T-helper 17 cell (primary cell): ENCODE results near the gene MEDAG. TPM values are rescaled to one million over a fixed set of nuclear protein-coding genes. Genes with fewer than 3 reads are reported as not detected.

Experiments used
- ATAC-seq: fragments of 150-1000 bp; cut with Tn5 transposase; 2 replicates; pipeline ENCODE4 v1.10.0; 2021; ENCODE audit warnings: mild to moderate bottlenecking, moderate library complexity
- DNase-seq, 3 donors: peaks; one replicate each; pipeline versions ENCODE4 v3.0.0 to v3.0.0-alpha.2; 2020 to 2021
- H3K9me3 ChIP-seq: one replicate; pipeline ENCODE4 v1.7.0; 2013; ENCODE audit warnings: low read length, mild to moderate bottlenecking; ENCODE audit not compliant: control insufficient read depth, poor library complexity, severe bottlenecking
- H3K27ac Mint-ChIP-seq: one replicate; pipeline ENCODE4 v1.8.0; 2022; ENCODE audit warnings: mild to moderate bottlenecking, moderate library complexity, mixed read lengths
- H3K27me3 Mint-ChIP-seq: one replicate; pipeline ENCODE4 v1.8.0; 2022; ENCODE audit warnings: mixed read lengths
- H3K36me3 Mint-ChIP-seq: one replicate; pipeline ENCODE4 v1.8.0; 2022; ENCODE audit warnings: low read depth, mixed read lengths
- H3K4me1 Mint-ChIP-seq: one replicate; pipeline ENCODE4 v1.8.0; 2022; ENCODE audit warnings: mild to moderate bottlenecking, mixed read lengths
- H3K4me3 Mint-ChIP-seq: one replicate; pipeline ENCODE4 v1.8.0; 2022; ENCODE audit warnings: mild to moderate bottlenecking, moderate library complexity, mixed read lengths
- total RNA-seq, 4 donors: library from RNA in 2 of 4; stranded (reverse) in 2 of 4; gene quantifications; one replicate each; pipeline ENCODE4 v1.2.3 and lab custom pipeline; 2022 to 2026

Gene MEDAG
- total RNA-seq, 2 donors from 2014 or later = not detected

DNA sequence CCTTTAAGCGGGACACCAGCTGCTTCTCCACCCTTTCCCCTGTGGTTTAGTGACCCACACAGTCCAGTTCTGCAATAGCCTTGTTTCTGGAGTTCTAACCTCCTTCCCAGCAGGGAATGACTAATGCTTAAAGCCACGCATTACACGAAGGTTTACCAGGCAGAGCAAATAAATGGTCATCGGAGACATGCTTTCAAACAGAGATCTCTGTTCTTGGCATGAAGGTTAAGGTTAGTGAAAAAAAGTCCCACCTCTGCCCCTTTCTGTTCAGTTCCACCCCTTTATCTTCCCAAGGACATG lies 25.3 kb upstream of the MEDAG start:
- peaks cover 2% of the 10 kb centered on the region for H3K4me1 Mint-ChIP-seq
- no peaks in the 10 kb centered on the region for H3K9me3 ChIP-seq
- H3K27me3 Mint-ChIP-seq = peaks cover 25% of the 10 kb centered on the region
- ATAC-seq (no peak), DNase-seq (no peak)
- peaks cover 8% of the 10 kb centered on the region for H3K36me3 Mint-ChIP-seq
- no peak overlapping the region for H3K4me3 Mint-ChIP-seq
- no peak overlapping the region for H3K27ac Mint-ChIP-seq

GRCh38 chr13:30881191-30881651 lies 24.9 kb upstream of the MEDAG start:
- peaks cover 25% of the 10 kb centered on the region for H3K27me3 Mint-ChIP-seq
- H3K4me1 Mint-ChIP-seq = peaks cover 2% of the 10 kb centered on the region
- H3K27ac Mint-ChIP-seq = no peak overlapping the region
- no peak overlapping the region for H3K4me3 Mint-ChIP-seq
- no peak for DNase-seq
- H3K9me3 ChIP-seq = no peaks in the 10 kb centered on the region
- peaks cover 8% of the 10 kb centered on the region for H3K36me3 Mint-ChIP-seq
- no peak for ATAC-seq

- no peaks in the 10 kb centered on the region for H3K9me3 ChIP-seq
- DNase-seq (no peak), ATAC-seq (no peak)
- H3K27ac Mint-ChIP-seq = no peak overlapping the region
- no peak overlapping the region for H3K4me3 Mint-ChIP-seq
- peaks cover 8% of the 10 kb centered on the region for H3K36me3 Mint-ChIP-seq
- H3K4me1 Mint-ChIP-seq = peaks cover 2% of the 10 kb centered on the region
- H3K27me3 Mint-ChIP-seq = peaks cover 28% of the 10 kb centered on the region
Measured at GRCh38 chr13:30882026-30882850, 23.8 kb upstream of the MEDAG start.

DNA sequence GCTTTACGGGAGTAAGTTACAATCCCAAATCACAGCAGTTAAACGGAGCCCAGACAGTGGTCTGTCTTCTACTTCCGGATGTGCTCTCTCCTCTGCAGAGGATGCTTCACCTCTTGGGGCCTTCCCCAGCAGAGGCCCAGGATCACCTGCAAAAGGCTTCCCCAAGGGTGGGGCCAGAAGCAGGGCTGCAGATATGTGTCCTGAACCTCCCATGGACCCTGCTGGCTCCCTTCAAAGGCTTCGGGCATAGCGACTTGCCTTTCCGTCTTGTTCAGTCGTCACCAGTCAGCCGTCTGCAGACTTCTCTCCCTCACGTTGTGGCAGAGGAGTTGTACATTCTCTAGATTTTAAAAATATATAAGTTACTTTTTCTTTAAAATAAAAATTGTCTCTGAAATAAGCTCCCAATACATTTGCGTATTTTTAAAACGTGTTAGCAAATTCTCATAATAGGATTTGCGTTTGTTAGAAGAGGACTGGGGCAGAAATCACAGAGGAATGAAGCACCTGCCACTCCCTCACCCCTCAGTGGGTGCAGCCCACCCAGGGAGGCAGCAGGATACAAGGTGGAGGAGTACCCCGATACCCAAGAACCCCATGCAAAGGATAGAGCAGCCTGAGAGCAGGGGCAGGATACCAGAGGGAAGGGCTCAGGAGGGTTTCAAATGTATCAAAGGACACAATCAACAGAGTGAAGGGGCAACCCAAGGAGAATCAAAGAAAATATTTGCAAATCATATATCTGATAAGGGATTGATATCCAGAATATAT lies 22.9 kb upstream of the MEDAG start:
- H3K9me3 ChIP-seq = no peaks in the 10 kb centered on the region
- H3K27me3 Mint-ChIP-seq = peaks cover 34% of the 10 kb centered on the region
- H3K27ac Mint-ChIP-seq = no peak overlapping the region
- peaks cover 10% of the 10 kb centered on the region for H3K36me3 Mint-ChIP-seq
- H3K4me1 Mint-ChIP-seq = peaks cover 2% of the 10 kb centered on the region
- no peak overlapping the region for H3K4me3 Mint-ChIP-seq
- ATAC-seq (no peak), DNase-seq (no peak)

DNA sequence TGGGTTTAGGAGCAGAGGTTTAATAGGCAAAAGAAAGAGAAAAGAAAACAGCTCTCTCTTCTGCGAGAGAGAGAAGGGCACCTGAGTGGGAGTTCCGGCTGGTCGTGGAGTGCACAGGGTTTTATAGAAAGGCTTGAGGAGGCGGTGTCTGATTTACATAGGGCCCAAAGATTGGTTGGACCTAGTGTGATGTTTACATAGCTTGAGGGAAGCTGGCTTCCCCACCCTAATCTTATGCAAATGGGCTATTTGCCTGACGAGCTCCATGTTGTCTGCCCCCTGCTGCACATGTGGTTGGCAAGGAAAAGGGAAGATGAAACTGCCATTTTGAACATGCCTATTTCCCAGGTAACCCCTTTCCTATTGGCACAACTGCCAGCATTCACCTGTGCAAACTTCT lies 21.5 kb upstream of the MEDAG start:
- no peak overlapping the region for H3K4me3 Mint-ChIP-seq
- H3K36me3 Mint-ChIP-seq = peaks cover 10% of the 10 kb centered on the region
- peaks cover 30% of the 10 kb centered on the region for H3K27me3 Mint-ChIP-seq
- H3K4me1 Mint-ChIP-seq = peaks cover 2% of the 10 kb centered on the region
- ATAC-seq = no peak
- DNase-seq = no peak
- no peak overlapping the region for H3K27ac Mint-ChIP-seq
- H3K9me3 ChIP-seq = no peaks in the 10 kb centered on the region

GRCh38 chr13:30889196-30889690 lies 16.8 kb upstream of the MEDAG start:
- no peak overlapping the region for H3K4me3 Mint-ChIP-seq
- H3K27me3 Mint-ChIP-seq = peaks cover 27% of the 10 kb centered on the region
- DNase-seq (no peak), ATAC-seq (no peak)
- H3K9me3 ChIP-seq = no peaks in the 10 kb centered on the region
- no peaks in the 10 kb centered on the region for H3K4me1 Mint-ChIP-seq
- H3K27ac Mint-ChIP-seq = no peak overlapping the region
- H3K36me3 Mint-ChIP-seq = peaks cover 2% of the 10 kb centered on the region

DNA sequence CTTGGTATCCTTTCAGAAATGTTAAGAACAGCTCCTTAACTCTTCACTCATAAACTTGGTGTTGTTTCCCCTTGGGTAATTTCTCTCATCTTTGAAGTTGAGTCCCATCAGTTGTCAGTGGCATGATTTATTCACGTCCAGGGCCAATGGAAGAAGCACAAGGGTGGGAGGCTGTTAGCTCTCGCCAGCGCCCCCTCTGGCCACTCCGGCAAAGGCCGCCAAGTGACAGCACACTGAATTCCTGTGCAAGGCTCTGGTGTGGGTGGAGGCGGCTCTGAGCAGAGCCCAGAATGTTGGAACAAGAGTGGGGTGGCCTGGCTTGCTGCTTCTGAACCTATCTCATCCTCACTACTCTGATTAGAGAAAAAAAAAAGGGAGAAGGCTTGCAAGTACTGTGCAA lies 13.1 kb upstream of the MEDAG start:
- no peak for ATAC-seq
- Mint-ChIP-seq H3K4me3 (no peak overlapping the region), H3K36me3 (no peaks in the 10 kb centered on the region), H3K27me3 (peaks cover 26% of the 10 kb centered on the region), H3K27ac (no peak overlapping the region), H3K4me1 (no peaks in the 10 kb centered on the region)
- H3K9me3 ChIP-seq = no peaks in the 10 kb centered on the region
- DNase-seq = no peak

DNA sequence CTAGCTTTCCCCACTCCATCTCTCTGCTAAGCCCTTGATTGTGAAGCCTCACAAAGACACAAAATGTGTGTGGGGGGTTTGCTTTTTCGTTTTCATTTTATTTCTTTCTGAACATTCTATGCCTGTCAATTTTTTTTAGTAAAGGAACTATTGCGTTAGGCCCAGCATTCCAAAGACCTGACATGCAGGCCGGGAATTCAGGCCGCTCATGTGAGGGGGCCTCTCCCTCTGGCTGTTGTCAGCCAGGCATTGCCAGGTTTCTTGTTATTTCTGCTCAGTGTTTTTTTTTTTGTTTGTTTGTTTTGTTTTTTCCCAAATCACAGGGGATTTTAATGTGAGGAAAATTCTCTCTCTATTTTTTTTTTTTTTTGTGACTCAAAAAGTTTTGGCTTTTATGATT lies 10.3 kb upstream of the MEDAG start:
- peaks cover 13% of the 10 kb centered on the region for H3K4me1 Mint-ChIP-seq
- no peaks in the 10 kb centered on the region for H3K9me3 ChIP-seq
- H3K27ac Mint-ChIP-seq = no peak overlapping the region
- peaks cover 43% of the 10 kb centered on the region for H3K27me3 Mint-ChIP-seq
- ATAC-seq (no peak), DNase-seq (no peak)
- H3K36me3 Mint-ChIP-seq = peaks cover 3% of the 10 kb centered on the region
- H3K4me3 Mint-ChIP-seq = no peak overlapping the region

- ATAC-seq (no peak), DNase-seq (no peak)
- peaks cover 3% of the 10 kb centered on the region for H3K36me3 Mint-ChIP-seq
- no peak overlapping the region for H3K27ac Mint-ChIP-seq
- peaks cover 14% of the 10 kb centered on the region for H3K4me1 Mint-ChIP-seq
- peaks cover 47% of the 10 kb centered on the region for H3K27me3 Mint-ChIP-seq
- H3K9me3 ChIP-seq = no peaks in the 10 kb centered on the region
- no peak overlapping the region for H3K4me3 Mint-ChIP-seq
Measured at GRCh38 chr13:30898070-30898469, 8.0 kb upstream of the MEDAG start.

DNA sequence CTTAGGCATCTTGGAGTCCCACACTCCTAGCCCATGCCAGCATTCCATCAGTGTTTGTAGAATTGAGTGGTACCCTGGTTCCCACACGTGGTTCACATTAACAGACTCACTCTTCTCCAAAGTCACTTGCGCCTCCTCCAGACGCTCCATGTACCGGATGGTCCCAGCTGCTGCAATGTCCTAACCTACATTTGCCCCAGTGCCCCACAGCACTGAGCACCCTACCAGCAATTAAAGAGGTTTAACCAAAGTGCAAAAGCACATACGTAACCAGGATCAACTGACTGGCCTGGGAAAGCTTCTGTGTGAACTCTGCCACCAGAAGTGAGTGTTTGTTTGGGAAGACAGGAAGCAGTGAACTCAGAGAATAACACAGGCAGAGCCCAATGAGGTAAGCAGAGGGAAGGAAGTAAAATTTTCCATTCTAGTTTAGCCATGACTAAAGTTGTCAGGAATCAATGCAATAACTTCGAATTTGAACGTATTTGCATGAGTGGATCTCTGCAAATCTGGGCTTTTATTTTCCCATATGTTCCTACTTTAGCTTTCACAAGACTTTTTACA lies 7.3 kb upstream of the MEDAG start:
- DNase-seq = no peak
- H3K27ac Mint-ChIP-seq = no peak overlapping the region
- no peak overlapping the region for H3K4me3 Mint-ChIP-seq
- peaks cover 3% of the 10 kb centered on the region for H3K36me3 Mint-ChIP-seq
- no peak for ATAC-seq
- H3K27me3 Mint-ChIP-seq = peaks cover 46% of the 10 kb centered on the region
- H3K4me1 Mint-ChIP-seq = peaks cover 14% of the 10 kb centered on the region
- H3K9me3 ChIP-seq = no peaks in the 10 kb centered on the region

- DNase-seq = no peak
- peaks cover 17% of the 10 kb centered on the region for H3K4me1 Mint-ChIP-seq
- no peak for ATAC-seq
- H3K4me3 Mint-ChIP-seq = no peak overlapping the region
- no peaks in the 10 kb centered on the region for H3K9me3 ChIP-seq
- no peak overlapping the region for H3K27ac Mint-ChIP-seq
- peaks cover 7% of the 10 kb centered on the region for H3K36me3 Mint-ChIP-seq
- H3K27me3 Mint-ChIP-seq = peaks cover 60% of the 10 kb centered on the region
Measured at GRCh38 chr13:30900436-30900835, 5.6 kb upstream of the MEDAG start.

GRCh38 chr13:30900952-30901749 lies 4.9 kb upstream of the MEDAG start:
- Mint-ChIP-seq H3K27ac (no peak overlapping the region), H3K4me1 (peaks cover 19% of the 10 kb centered on the region), H3K27me3 (peaks cover 65% of the 10 kb centered on the region), H3K4me3 (no peak overlapping the region), H3K36me3 (peaks cover 9% of the 10 kb centered on the region)
- no peaks in the 10 kb centered on the region for H3K9me3 ChIP-seq
- ATAC-seq = no peak
- no peak for DNase-seq

DNA sequence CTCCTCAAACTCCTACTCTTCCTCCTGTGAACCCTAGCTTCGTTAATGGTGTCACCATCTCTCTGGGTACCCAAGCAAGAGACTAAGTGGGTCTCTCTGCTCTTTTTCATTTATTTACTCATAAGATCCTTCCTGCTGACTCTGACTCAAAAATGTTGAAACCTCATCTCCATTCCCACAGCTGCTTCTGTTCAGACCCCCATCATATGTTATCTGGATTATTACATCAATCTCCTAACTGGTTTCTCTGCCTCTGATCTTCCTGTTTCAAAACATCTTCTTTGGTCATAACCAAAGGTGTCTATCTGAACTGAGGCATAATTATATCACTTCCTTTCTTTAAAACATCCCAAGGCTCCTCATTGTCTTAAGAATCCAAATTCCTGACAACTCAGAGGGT lies 2.0 kb upstream of the MEDAG start:
- DNase-seq = no peak
- no peak overlapping the region for H3K27ac Mint-ChIP-seq
- H3K36me3 Mint-ChIP-seq = peaks cover 9% of the 10 kb centered on the region
- no peak overlapping the region for H3K4me3 Mint-ChIP-seq
- H3K9me3 ChIP-seq = no peaks in the 10 kb centered on the region
- peaks cover 64% of the 10 kb centered on the region for H3K27me3 Mint-ChIP-seq
- no peak for ATAC-seq
- H3K4me1 Mint-ChIP-seq = peaks cover 25% of the 10 kb centered on the region
